CD4-positive, alpha-beta T cell treated with Interleukin-2 at 100 ng/mL for 4 hours (primary cell): ENCODE results near the gene MESP2.

ENCODE experiments used
- DNase-seq: peaks from one replicate; pipeline ENCODE4 v3.0.0-alpha.2; 2020; ENCODE audit warnings: low spot score

The MESP2 gene

DNA sequence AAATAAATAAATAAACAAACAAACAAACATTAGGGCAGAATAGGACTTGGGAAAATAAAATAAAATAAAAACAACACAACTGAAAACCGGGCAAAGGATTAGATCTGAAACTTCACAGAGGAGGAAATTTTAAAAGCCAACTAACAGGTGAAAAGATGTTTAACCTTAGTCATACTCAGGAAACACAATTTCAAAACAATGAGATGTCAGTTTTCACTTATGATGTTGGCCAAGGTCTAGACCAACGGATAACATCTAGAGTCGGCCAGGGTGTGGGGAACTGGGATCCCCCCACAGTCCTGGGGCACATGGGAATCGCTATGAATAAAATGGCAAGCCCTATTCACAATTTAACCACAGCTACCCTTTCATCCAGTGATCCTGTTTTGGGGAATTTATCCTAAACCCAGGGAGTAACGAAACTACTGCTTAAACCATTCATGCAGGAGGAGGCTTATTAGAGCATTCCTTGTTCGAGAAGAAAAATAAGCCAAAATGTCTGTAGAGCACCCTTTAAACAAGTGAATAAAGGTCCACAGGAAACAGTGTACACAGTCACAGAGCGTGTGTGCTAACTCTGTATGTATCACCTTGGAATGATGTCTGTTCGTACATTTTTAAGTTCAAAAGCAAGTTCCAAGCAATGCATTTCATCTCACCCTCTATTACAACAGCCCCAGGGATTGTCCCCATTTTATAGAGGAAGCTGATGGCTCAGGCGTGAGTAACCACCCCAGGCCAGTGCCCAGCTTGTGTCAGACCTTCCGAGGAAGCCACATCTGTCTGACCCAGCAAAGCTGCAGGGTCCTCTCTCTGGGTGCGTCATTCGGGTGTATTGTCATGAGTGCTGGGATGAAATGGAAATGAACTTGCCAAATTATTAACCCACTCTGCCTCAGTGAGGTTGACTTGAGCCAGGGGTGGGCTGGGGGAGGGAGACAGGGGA lies 44.8 kb downstream of the MESP2 start:
- no peak for DNase-seq

DNA sequence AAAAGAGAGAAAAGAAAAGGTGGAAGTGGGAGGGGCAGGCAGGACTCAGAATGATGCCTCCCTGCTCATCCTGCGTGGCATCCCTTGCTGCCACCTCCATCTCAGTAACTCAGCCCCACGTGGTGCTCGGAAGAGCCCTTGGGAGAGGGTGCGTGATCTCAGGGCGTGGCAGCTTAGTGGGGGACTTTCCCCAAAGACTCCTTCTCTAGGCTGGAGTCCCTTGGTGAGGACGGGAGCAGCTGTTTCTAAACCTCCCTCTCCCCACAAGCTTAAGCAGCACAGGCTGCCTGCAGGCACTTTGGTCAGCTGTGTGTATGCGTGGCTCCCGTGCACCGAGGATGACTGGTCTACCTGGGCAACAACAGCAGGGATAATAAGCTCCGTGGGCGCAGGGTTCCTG lies 45.9 kb downstream of the MESP2 start:
- DNase-seq: no peak

DNA sequence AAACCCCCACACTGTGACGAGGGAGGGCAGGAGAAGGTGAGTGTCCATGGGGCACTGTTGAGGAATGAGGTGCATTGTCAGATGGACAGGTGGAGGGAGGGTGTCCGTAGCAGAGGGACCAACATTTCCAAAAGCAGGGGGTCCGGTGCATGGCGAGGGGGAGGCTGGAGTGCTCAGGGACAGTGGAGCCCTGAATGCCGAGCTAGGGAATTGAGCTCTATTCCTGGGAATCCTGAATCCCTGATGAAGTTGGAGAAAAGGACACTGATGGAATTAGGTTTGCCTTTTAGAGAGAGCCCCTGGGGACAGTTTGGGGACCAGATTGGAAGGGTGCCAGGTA lies 46.4 kb downstream of the MESP2 start:
- no peak for DNase-seq

DNA sequence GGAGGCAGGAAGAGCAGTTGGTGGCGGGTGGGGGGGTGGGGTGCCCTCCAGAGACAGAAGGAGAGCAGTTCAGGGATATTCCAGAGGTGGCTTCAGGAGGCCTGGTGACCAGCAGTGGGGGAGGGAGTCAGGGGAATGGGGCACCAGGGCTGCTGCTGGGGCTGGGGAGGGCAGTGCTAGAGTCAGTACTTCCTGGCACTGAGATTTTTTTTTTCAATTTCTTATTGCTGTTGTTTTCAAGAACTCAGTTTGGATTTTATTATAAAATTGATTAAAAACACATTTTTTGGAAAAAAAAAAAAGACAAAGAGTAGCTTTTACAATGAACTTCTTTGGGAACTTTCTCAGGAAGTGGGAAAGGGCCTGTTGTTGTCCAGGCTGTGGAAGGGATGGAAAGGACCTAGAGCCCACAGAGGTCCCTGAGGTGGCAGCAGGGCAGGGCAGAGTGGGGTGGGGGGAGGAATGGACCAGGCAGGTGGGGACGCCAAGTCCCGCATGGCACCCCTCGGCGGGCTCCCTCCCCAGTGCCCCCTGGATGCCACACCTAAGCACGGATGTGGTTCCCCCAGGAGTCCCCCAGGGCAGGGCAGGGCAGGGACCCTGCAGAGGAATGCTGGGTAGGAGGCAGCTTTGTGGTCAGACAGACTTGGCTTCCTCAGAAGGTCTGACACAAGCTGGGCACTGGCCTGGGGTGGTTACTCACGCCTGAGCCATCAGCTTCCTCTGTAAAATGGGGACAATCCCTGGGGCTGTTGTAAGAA lies 47.0 kb downstream of the MESP2 start:
- no peak for DNase-seq

DNA sequence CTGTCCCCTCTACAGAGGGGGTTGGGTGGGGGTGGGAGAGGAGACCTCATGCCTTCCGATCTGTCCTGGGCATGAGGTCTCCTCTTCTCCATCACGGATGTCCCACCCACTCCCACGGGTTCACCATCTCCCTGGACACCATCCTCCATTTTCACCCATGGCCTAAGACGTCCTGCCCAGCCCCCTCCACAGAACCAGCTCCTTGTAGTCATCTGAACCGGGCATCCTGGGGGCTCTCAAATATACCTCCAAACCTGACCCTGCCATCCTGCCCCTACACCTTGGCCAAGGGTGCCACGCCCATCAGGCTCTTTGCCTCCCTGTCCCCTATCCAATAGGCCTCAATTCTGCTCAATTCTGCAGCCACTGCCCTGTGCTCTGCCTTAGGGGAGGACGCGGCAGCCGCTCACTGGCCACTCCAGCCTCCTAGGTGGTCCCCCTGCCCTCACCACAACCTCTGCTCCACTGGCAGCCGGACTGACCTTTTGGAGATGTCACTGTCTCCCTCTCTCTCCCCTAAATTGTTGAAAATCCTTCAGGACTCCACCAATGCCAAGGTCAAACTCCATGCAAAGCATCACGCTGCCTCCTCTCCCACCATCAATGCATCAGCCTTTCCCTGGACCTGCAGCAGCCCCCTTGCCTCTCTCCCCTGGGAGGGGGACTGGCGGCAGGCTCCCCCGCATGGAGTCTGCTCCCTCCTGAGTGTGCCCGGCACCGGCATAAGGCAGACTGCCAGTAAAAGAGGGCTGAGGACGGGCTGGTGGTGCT lies 47.9 kb downstream of the MESP2 start:
- no peak for DNase-seq

DNA sequence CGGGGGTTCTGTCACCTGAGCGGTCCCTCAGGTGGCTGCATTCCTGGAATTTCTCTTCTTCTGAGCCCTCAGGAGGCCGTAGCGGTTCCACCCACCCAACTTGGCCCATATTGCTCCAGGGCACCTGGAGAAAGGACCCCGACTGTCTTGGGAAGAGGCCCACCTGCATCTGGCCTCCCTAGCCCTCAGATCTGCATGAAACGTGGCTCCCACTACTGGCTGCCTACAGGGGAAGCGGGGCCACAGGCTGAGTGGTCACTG lies 48.4 kb downstream of the MESP2 start:
- no peak for DNase-seq

DNA sequence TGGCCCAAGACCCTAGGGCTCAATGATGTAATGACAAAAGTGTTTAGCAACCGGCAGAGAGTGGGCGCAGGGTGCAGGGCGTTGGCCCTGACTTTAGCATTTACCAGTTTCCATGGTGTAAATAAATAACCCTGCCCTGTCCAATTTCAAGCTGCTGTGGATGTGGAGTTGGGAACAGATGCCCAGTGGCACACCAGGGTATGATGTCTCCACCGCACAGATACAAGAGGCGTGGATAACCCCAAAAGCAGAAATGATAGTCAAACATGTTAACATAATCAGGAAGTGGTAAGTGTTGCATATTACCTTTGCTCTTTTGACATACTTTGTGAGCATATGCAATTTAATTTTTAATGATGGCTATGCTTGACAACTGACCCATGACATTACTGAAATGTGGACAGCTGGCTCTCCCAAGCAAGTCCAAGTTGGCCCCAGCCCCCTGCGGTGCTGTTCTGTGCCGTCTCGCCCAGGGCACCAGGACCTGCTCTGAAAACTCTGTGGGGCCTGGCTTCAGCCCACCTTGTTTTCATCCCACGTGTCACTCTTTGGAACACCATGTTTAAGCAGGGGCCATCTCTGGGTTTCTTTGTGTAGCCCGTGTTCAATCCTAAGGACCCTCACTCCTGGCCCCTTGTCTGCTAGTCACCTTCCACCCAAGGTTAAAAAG lies 49.3 kb downstream of the MESP2 start:
- no peak for DNase-seq

DNA sequence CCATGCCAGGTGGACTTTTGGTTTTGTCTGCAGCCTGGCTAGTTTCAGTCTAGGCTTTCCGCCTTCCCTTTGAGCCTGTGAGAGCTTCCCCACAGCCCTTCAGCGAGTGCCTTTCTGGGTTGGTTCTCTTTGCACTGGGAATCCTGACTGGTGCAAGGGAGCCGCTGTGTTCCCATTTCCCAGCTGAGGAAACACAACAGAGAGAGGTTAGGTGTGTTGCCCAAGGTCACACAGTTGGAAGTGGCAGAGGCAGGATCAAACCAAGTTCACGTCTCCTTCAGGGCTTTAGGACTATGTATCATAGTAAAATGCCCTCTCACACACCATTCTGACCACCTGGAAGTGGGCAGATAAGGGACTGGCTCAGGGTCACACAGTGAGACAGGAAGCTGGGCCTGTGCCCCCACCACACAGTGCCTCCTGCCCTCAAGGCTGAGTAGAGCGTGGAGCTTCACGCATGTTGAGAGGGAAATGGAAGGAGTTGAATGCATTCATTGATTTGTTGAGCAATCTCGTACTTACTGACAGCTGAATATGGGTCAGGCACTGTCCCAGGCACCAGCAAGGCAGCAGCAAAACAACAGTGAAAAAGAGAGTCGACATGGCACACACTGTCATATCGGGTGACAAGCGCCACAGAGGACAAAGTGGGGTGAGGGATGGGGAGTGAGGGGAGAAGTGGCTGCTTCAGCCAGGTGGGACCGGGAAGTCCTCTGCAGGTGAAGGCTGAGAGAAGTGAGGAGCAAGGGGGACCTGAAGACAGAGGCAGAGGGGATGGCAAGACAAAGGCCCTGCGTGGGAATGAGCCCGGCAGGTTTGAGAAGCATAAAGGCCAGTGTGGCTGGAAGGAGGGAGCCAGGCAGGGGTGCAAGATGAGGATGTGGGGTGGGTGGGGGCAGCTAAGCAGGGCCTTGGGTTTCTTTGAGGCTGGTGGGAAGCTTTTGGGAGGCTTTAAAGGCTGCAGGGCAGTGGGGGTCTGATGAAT lies 50.8 kb downstream of the MESP2 start:
- no peak for DNase-seq

DNA sequence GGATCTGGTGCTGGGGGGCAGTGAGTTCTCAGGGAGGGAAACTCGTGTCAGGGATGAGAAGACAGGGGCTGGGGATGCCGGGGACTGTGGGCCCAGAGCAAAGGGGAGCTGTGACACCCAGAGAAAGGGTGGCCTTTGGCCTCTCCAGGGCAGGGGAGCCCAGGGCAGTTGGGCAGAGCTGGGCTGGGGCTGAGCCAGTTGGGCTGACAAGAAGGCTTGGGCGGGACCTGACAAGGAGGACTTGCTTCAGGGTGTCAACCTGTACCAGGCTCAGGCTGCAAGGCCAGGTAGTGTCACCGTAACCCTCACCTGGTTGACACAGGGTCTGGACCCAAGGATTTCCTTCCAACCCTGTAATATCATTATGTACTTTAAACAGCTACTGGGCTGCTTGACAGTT lies 51.7 kb downstream of the MESP2 start:
- DNase-seq: no peak
